Lower leg skin (tissue), 4 donors: ENCODE results near the gene AKR1C8. TPM values are rescaled to one million over a fixed set of nuclear protein-coding genes. Genes with fewer than 3 reads are reported as not detected.

Experiments
- DNase-seq, 2 donors: peaks; one replicate each; pipeline ENCODE4 v3.0.0-alpha.2; 2019; ENCODE audit warnings: low spot score in 2 of 2
- H3K4me3 ChIP-seq: fragments of 200-600 bp; sonication (generic); 2 replicates; pipeline ENCODE4 v1.5.1; 2017; ENCODE audit warnings: mild to moderate bottlenecking, low read depth; ENCODE audit not compliant: poor library complexity, severe bottlenecking
- POLR2A ChIP-seq, 2 donors: fragments of 450-650 bp; IDR thresholded peaks; one replicate each; pipeline ENCODE4 v1.6.1; 2016 to 2017; ENCODE audit warnings: antibody characterized with exemption in 2 of 2, mild to moderate bottlenecking in 1 of 2, moderate library complexity in 1 of 2
- WGBS, 2 donors: methylation state at CpG; one replicate each; pipeline ENCODE4 v1.1.5; 2018; 5-methylcytosine and 5-hydroxymethylcytosine counted together
- intact Hi-C: fragments of 100-400 bp; cut with DNase I; formaldehyde crosslinking; loops from one replicate; pipeline ENCODE4 v1.15.0; 2023; ENCODE audit warnings: low total_unique reads
- total RNA-seq, 4 donors: library from RNA; depleted of rRNA; stranded (reverse); fragments of >200 nt; gene quantifications; one replicate each; pipeline ENCODE4 v1.1.0, GENCODE V29; 2016
- TF ChIP-seq, protein P1 (sequence below), 3 donors: fragments of 450-650 bp; IDR thresholded peaks; one replicate each; pipeline ENCODE4 v1.5.1; 2016; ENCODE audit warnings: antibody characterized with exemption in 3 of 3, mild to moderate bottlenecking in 3 of 3, moderate library complexity in 2 of 3

AKR1C8 gene
- total RNA-seq, 4 donors from 2014 or later, result not detected

- 55 to 70% methylated on average over 8 of the region's 8 CpGs for WGBS, 2 donors
- H3K4me3 ChIP-seq, result no peak overlapping the region
- intact Hi-C loops, result no loop called here
- TF ChIP-seq, protein P1, sequence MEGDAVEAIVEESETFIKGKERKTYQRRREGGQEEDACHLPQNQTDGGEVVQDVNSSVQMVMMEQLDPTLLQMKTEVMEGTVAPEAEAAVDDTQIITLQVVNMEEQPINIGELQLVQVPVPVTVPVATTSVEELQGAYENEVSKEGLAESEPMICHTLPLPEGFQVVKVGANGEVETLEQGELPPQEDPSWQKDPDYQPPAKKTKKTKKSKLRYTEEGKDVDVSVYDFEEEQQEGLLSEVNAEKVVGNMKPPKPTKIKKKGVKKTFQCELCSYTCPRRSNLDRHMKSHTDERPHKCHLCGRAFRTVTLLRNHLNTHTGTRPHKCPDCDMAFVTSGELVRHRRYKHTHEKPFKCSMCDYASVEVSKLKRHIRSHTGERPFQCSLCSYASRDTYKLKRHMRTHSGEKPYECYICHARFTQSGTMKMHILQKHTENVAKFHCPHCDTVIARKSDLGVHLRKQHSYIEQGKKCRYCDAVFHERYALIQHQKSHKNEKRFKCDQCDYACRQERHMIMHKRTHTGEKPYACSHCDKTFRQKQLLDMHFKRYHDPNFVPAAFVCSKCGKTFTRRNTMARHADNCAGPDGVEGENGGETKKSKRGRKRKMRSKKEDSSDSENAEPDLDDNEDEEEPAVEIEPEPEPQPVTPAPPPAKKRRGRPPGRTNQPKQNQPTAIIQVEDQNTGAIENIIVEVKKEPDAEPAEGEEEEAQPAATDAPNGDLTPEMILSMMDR (IDR thresholded peaks at IDR 0.05), result no peak
- DNase-seq, result no peak
Measured at GRCh38 chr10:5107860-5108526, 77.0 kb downstream of the AKR1C8 start.

DNA sequence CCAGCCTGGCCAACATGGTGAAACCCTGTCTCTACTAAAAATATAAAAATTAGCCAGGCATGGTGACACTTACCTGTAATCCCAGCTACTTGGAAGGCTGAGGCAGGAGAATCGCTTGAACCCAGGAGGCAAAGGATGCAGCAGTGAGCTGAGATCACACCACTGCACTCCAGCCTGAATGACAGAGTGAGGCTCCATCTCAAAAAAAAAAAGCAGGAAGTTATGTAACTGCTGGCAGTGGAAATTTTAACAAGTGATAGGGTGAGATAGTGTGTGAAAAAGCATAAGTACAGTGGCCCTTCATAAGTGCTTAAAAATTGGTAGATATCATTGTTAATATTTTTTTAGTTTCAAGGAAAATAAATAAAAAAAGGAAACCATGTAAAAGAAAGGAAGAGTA is 78.4 kb downstream of the AKR1C8 start:
- no peak for DNase-seq
- no peak overlapping the region for H3K4me3 ChIP-seq
- WGBS, 2 donors, result 85 to 90% methylated on average over 1 of the region's 1 CpG
- intact Hi-C loops, result no loop called here
- no peak for TF ChIP-seq POLR2A (IDR thresholded peaks at IDR 0.05)
- TF ChIP-seq, protein P1 (IDR thresholded peaks at IDR 0.05), result no peak

- no peak overlapping the region for H3K4me3 ChIP-seq
- intact Hi-C loops, result no loop called here
- TF ChIP-seq, protein P1 (IDR thresholded peaks at IDR 0.05), result no peak
- no peak for TF ChIP-seq POLR2A (IDR thresholded peaks at IDR 0.05)
- DNase-seq, result no peak
- WGBS, 2 donors, result 88 to 92% methylated on average over 1 of the region's 1 CpG
Measured at GRCh38 chr10:5105626-5106025, 79.3 kb downstream of the AKR1C8 start.

Other genes with a start within 250 kb of the AKR1C8 start
- gene AKR1C1, start 221.7 kb downstream of the AKR1C8 start, total RNA-seq, result 10 to 100 TPM; 16.3 to 44.4 (median 31.3) TPM
- 10 to 100 TPM in 3 of 4 donors, 1 to 10 TPM in 1; 9.3 to 27.5 (median 20.1) TPM for gene AKR1C2, start 181.3 kb downstream of the AKR1C8 start, total RNA-seq
- gene AKR1C3, start 90.7 kb downstream of the AKR1C8 start, total RNA-seq, result 10 to 100 TPM; 17.2 to 38.7 (median 29.6) TPM
- gene AKR1C4, start 11.7 kb upstream of the AKR1C8 start, total RNA-seq, result not detected
- not detected for gene UCN3, start 179.8 kb upstream of the AKR1C8 start, total RNA-seq
- 1 to 10 TPM in 1 of 4 donors, under 1 TPM in 1, not detected in 2; 0.93 to 1.0 TPM for gene TUBAL3, start 219.7 kb upstream of the AKR1C8 start, total RNA-seq
- gene NET1, start 227.4 kb upstream of the AKR1C8 start, total RNA-seq, result 100 to 1,000 TPM in 1 of 4 donors, 10 to 100 TPM in 3; 64.3 to 124 (median 77.2) TPM